Activated CD8-positive, alpha-beta T cell treated with anti-CD3 and anti-CD28 coated beads for 36 hours (primary cell): Measurements from ENCODE around the gene MCM3AP. TPM values are rescaled to one million over a fixed set of nuclear protein-coding genes. Genes with fewer than 3 reads are reported as not detected.
A peak's percentile ranks its signal among the peaks of the same experiment; 100 is the strongest.

Experiments used
- ATAC-seq: fragments of 200-7000 bp; cut with Tn5 transposase; one replicate; pipeline ENCODE4 v1.10.0; 2021; ENCODE audit warnings: mild to moderate bottlenecking, moderate library complexity
- CTCF ChIA-PET: fragments of 350-600 bp; sonication (Branson Sonifier 250); formaldehyde crosslinking; loops from one replicate; lab custom pipeline; 2021; ENCODE audit warnings: antibody characterized with exemption; lab: Charles Lee
- POLR2A ChIA-PET: fragments of 350-600 bp; sonication (Branson Sonifier 250); formaldehyde crosslinking; loops from one replicate; lab custom pipeline; 2021; ENCODE audit warnings: antibody characterized with exemption; lab: Charles Lee
- DNase-seq: peaks from one replicate; pipeline ENCODE4 v3.0.0-alpha.2; 2020
- H3K27ac Mint-ChIP-seq: one replicate; pipeline ENCODE4 v1.8.0; 2021; ENCODE audit warnings: mild to moderate bottlenecking, mixed read lengths
- H3K27me3 Mint-ChIP-seq: one replicate; pipeline ENCODE4 v1.8.0; 2021; ENCODE audit warnings: mixed read lengths
- H3K36me3 Mint-ChIP-seq: one replicate; pipeline ENCODE4 v1.8.0; 2021; ENCODE audit warnings: low read depth, mixed read lengths
- H3K4me1 Mint-ChIP-seq: one replicate; pipeline ENCODE4 v1.8.0; 2021; ENCODE audit warnings: low read depth, mixed read lengths
- H3K4me3 Mint-ChIP-seq: one replicate; pipeline ENCODE4 v1.8.0; 2021; ENCODE audit warnings: mild to moderate bottlenecking, moderate library complexity, mixed read lengths
- H3K9me3 Mint-ChIP-seq: one replicate; pipeline ENCODE4 v1.8.0; 2021; ENCODE audit warnings: mixed read lengths
- intact Hi-C: fragments of 100-400 bp; cut with micrococcal nuclease; formaldehyde crosslinking; loops from one replicate; pipeline ENCODE4 v1.10.0; 2022
- total RNA-seq, 2 experiments: library from RNA; stranded (reverse); gene quantifications; one replicate each; pipeline ENCODE4 v1.2.3, GENCODE V29; 2021
- TF ChIP-seq, protein P1 (sequence below): fragments of 200-600 bp; IDR thresholded peaks from one replicate; pipeline ENCODE4 v1.8.0; 2022; ENCODE audit warnings: antibody characterized with exemption, mild to moderate bottlenecking

Gene MCM3AP
- total RNA-seq, 2 experiments from 2014 or later = 108 to 112 TPM

- ChIA-PET POLR2A (no interaction called here), CTCF (no interaction called here)
- DNase-seq (no peak), ATAC-seq (no peak)
- no peaks in the 10 kb centered on the region for H3K27me3 Mint-ChIP-seq
- no peak overlapping the region for H3K27ac Mint-ChIP-seq
- TF ChIP-seq, protein P1, sequence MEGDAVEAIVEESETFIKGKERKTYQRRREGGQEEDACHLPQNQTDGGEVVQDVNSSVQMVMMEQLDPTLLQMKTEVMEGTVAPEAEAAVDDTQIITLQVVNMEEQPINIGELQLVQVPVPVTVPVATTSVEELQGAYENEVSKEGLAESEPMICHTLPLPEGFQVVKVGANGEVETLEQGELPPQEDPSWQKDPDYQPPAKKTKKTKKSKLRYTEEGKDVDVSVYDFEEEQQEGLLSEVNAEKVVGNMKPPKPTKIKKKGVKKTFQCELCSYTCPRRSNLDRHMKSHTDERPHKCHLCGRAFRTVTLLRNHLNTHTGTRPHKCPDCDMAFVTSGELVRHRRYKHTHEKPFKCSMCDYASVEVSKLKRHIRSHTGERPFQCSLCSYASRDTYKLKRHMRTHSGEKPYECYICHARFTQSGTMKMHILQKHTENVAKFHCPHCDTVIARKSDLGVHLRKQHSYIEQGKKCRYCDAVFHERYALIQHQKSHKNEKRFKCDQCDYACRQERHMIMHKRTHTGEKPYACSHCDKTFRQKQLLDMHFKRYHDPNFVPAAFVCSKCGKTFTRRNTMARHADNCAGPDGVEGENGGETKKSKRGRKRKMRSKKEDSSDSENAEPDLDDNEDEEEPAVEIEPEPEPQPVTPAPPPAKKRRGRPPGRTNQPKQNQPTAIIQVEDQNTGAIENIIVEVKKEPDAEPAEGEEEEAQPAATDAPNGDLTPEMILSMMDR = no peak
- no peak overlapping the region for H3K4me3 Mint-ChIP-seq
- H3K4me1 Mint-ChIP-seq = peaks cover 28% of the 10 kb centered on the region
- peaks cover 22% of the 10 kb centered on the region for H3K36me3 Mint-ChIP-seq
- intact Hi-C loops = no loop called here
- no peaks in the 10 kb centered on the region for H3K9me3 Mint-ChIP-seq
Observed at GRCh38 chr21:46289655-46290179, 4.3 kb upstream of the MCM3AP start.

DNA sequence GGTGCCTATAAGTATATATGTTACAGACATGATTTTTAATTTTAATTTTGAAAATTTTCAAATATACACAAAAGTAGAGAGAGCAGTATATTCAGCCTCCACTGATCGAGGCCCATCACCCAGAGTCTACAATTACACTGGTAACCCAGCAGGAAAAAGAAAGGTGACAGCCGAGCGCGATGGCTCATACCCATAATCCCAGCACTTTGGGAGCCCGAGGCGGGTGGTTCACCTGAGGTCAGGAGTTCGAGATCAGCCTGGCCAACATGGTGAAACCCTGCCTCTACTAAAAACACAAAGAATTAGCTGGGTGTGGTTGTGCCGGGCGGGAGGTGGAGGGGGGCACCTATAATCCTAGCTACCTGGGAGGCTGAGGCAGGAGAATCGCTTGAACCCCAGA lies 2.1 kb upstream of the MCM3AP start:
- Mint-ChIP-seq H3K4me3 (no peak overlapping the region), H3K4me1 (peaks cover 47% of the 10 kb centered on the region), H3K27ac (no peak overlapping the region), H3K9me3 (no peaks in the 10 kb centered on the region), H3K27me3 (no peaks in the 10 kb centered on the region), H3K36me3 (peaks cover 38% of the 10 kb centered on the region)
- ChIA-PET POLR2A (no interaction called here), CTCF (no interaction called here)
- intact Hi-C loops = no loop called here
- no peak for ATAC-seq
- TF ChIP-seq, protein P1 = no peak
- DNase-seq = no peak

- POLR2A ChIA-PET = interaction anchor here (1.2 to 1.7 kb wide), 3 partner anchors 10 to 36 kb away, joined by 4 read pairs; no protein-coding TSS in a partner anchor
- H3K4me1 Mint-ChIP-seq = peaks cover 49% of the 10 kb centered on the region
- DNase-seq (no peak), ATAC-seq (peak; percentile 15)
- no peaks in the 10 kb centered on the region for H3K27me3 Mint-ChIP-seq
- intact Hi-C loops = no loop called here
- CTCF ChIA-PET = interaction anchor here (1.6 kb wide), 1 partner anchor 143 kb away, joined by 7 read pairs; no protein-coding TSS in a partner anchor
- no peaks in the 10 kb centered on the region for H3K9me3 Mint-ChIP-seq
- H3K27ac Mint-ChIP-seq = peak overlapping the region; percentile 99
- TF ChIP-seq, protein P1 = no peak
- H3K36me3 Mint-ChIP-seq = peaks cover 30% of the 10 kb centered on the region
- H3K4me3 Mint-ChIP-seq = peak overlapping the region; percentile 92
Observed at GRCh38 chr21:46286648-46287002, 1.2 kb upstream of the MCM3AP start.

DNA sequence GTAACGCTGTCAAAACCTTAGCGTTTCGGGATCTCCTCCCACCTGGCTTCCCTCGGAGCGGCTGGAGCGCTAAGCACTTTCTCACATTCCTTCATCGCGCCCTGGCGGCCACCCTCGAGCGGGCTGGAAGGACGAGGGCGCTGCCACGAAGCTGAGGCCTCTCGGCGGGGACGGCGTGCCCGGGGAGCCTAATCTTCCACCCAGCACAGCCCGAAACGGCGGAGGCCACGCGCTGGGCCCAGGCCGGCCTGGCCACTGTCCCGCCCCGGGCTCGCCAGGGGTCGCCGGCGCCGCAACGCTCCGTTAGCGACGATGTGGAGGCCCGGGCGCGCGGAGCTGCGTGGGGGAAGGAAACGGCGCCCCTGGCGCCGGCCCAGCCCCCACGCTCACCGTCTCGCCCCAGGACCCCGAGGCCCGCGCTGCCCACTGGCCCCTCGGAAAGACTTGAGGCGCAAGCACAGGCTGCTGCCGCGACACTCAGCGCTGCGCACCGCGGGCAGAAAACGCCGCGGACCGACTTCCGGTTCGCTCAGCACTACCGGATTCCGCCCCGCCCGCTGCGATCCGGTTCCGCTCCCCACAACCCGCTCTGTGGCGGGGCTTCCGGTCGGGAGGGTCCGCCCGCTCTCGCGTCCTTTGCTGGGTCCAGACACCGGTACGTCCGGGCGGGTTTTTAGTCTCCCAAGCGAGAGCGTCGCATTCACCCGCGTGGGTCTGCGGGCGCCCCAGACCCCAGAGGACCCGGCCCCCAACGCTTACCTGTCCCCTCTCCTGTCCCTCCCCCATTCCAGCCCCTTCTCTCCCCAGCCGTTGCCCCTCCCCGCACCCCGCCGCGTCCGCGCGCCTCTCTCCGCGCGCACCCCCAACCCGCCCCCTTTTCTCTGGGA lies 593 bp upstream of the MCM3AP start, which contains the start of gene YBEY:
YBEY (plus strand) TSS at position 582 of the 887 bp plus-strand sequence. CDS start 572 bp downstream, outside the sequence.
- ChIA-PET POLR2A (interaction anchor here (1.2 to 1.7 kb wide), 4 partner anchors 10 to 46 kb away, joined by 3 to 4 read pairs (median 4); no protein-coding TSS in a partner anchor), CTCF (interaction anchor here (1.2 to 1.7 kb wide), 4 partner anchors 32 to 143 kb away, joined by 3 to 7 read pairs (median 5); no protein-coding TSS in a partner anchor)
- DNase-seq = peak; percentile 90
- Mint-ChIP-seq H3K27ac (peak within 1 kb of the TSS; percentile 99), H3K4me1 (peaks cover 54% of the 10 kb centered on the region), H3K9me3 (no peaks in the 10 kb centered on the region), H3K27me3 (no peaks in the 10 kb centered on the region), H3K36me3 (peaks cover 29% of the 10 kb centered on the region), H3K4me3 (peak within 1 kb of the TSS; percentile 92)
- TF ChIP-seq, protein P1 = peak; percentile 41
- peak; percentile 92 for ATAC-seq
- intact Hi-C loops = no loop called here
